ENCODE results near the gene ANXA6.

Gene ANXA6

DNA sequence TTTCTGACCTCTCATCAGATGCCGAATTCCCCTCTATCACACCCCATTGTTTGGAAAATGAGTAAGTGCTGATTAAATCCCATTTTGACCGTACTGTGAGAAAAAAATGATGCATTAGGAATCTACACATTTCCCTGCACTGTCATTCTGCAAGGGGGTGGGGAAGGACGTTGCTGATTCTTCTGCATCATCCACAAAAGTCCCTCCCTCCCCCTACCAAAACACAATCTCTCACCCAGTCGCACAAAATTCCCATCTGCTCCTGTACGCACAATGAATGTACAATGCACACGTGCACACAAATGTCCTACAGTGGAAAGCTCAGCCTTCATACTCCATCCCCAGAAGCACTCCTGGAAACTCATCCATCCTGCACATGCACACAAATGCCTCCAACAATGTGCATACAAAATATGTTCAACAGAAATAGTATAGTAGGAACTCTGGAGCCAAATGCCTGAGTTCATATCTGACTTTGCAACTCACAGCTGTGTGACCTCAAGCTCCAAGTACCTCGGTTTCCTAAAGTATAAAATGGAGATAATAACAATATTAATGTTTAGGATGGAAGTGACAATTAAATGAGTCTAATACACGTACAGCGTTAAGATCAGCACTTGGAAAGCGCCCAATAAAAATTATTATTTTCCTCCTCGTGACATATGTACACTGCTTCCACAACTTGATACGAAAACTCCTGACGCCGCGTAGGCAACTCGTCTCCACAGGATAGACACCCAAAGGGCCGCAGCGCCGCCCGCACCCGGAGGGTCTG is 77.6 kb downstream of the ANXA6 start:
- no peak for DNase-seq

DNA sequence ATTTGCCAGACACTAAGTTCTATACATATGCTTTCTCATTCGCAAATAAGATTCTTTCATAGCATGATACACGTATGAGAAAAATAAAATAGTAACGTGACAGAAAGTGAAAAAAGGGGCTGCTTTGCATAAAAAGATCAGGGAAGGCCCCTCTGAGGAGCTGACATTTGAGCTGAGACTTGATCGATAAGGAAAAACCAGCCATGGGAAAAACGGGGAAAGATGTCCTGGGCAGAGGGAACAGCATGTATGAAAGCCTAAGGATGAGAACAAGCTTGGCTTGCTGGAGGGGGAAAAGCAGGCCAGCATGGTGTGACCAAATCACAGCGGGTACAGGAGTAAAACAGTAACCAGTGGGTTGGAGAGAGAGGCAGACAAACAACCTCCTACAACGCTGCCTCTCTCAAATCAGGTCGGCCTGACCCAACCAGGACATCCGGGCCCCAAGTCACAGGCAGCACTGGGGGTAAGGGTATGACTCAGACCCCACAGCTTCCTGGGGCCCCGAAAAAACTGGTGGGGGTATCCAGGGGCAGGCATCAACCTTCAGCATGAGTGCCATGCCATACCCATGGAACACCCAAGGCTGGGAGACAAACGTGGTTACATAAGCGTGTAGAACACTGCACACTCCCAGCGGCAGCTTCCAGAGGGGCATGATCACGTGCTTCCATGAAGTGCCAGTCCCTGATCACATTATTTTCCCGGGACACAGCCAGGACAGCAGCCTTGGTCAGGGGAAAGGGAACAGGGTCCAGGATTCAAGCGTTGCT is 78.9 kb downstream of the ANXA6 start:
- DNase-seq: peak; percentile 40 to 84 (median 51)

DNA sequence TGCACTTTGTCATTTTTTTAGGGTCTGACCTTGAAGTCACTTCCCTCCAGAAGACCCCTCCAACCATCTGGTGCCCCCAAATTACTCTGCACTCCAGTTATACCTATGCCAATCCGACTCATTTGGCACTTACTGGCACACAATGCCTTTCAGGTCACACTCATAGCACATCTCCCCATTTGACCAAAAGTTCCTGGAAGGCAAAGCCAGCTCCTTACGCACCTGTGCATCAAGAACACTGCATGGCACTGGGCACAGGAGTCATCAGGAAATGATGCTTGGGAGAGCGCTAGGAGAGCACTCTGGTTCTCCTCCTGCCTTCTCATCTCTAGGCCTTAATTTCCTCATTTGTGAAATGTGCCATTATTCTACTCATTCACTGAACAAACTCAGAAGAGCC is 79.6 kb downstream of the ANXA6 start:
- DNase-seq: no peak

DNA sequence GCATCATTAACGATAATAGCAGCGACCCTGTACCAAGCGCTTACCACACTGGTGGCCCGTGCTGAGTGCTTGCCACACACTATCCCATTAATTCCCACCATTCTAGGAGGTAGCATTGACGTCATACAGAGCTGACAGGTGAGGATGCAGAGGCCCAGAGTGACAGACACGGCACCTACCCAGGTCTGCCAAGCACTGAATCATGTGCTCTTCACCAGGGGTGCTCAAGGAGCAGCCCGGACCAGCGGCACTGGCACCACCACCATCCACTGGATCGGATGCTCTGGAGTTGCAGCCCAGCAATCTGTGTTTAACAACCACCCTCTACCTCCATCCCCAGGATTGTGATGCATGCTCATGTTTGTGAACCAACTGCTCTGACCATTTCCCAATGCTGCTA is 80.2 kb downstream of the ANXA6 start:
- no peak for DNase-seq

DNA sequence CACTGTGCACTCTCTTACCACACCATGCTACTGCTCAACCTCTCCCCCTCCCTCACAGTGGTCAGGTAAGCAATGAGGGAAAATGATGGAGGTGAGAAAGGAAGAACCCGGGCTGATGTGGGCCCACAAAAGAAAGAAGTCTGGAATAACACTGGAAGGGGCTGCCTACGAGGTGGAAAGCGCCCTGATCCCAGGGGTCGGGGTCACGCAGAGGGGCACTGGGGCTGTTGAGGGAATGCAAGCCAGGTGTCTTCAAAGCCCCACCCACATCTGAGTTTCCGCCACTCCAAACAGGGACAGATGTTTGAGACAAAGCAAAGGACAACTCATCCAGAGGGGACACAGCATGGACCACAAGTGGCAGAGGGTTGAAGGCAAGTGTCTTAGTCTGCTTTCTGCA is 81.0 kb downstream of the ANXA6 start:
- DNase-seq: no peak

DNA sequence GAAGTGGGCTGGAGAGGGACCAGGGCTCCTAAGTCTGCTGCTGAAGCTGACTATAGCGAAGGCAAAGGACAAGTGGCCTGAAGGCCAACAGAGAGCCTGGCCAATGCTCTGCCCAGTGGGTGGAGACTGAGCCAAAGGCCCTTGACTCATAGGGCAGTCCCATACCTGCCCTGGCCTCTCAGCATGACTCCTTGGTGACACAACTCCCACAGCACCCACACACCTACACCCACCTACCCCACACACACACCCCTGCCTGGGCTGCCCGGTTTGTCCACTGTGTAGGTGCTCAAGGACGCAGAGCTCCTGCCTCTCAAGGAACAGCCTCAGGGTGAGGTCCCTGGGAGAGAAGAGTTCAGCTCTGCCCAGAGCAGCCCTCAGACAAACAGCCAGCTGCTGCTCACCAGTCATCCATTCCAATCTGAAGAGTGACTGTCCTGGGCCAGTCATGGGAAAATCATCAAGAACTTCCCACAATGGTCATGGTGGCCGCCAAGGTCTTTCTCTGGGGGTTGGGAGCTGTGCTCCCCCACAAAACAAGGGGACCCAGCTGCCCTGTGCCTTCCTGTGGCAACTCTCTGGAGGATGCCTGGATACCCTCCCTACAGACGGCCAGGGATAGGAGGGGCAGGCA is 81.8 kb downstream of the ANXA6 start:
- no peak for DNase-seq

DNA sequence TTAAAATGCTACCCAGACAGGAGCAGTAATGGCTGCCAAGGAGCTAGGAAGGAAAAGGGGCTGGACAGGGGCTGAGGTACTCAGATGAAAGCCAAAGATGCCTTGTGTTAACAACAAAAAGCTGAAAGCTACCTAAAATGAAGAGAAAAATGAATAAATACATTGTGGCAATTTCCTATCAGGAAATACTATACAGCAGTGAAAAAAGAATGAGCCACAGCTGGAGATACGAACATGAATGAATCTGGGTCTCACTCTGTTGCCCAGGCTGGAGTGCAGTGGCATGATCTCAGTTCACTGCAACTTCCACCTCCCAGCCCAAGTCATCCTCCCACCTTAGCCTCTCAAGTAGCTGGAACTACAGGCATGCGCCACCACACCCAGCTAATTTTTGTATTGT is 83.0 kb downstream of the ANXA6 start:
- no peak for DNase-seq

DNA sequence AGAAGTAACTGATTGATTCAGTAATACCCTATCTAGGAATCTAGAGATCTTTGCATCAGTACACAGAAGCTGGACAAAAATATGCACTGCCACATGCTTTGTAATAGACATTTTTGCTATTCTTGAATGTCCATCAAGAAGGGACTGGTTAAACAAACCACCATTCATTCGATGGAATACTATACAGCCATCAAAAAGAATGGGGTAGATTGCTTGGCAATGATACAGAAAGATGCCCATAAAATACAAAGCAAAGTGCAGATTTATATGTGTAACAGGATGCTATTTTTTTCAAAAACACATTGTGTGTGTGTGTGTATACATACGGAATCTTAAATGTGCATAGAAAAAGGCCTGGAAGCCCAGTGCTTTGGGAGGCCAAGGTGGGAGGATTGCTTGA is 84.3 kb downstream of the ANXA6 start:
- DNase-seq: no peak

DNA sequence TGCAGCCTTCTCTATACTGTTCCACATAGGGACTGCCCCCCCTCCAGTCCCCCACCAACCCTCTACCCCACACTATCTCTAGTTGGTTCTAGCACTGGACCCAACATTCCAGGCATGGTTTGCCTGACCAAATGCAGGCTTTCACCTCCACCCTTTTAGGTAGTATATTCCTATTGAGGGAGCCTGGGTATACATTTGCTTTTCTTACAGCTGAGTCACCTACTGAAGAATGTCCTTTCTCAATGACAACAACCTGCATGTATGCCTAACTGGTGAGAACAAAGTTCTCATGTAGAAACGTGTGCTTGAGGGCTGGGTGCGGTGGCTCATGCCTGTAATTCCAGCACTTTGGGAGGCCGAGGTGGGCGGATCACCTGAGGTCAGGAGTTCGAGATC is 85.0 kb downstream of the ANXA6 start:
- DNase-seq: no peak

DNA sequence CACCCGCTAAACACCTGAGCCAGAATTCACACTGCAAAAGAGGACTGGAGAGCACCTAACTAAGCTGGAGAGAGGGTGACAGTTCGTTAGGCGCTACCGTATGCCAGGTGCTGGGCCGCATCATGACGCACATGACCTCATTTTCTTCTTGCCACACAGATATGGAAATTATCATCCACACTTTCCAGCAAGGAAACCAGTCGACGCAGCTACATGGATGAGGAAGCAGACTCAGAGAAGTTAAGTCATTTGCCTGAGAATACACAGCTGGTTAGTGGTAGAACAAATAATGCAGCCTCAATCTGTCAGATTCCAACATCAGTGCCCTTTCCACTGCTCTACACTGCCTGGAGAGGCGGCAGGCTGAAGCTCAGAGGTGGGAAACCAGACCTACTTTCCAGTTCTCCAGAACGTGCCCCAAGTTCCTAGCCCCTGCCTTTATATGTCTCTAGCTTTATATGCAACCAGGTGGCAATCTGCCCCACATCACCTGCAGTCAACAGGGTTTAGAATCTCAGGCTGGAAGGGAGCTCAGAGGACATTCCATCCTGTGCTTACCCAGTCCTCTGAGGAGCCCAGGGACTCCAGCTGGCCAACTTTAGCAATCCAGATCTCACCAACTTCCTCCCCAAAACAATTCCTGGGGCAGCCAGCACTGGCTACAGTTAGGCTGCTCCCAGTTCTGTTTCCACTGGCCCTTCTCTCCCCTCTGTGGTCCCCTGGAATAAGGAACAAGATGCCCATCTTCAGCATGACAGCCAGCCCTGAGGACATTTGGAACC is 85.5 kb downstream of the ANXA6 start:
- no peak for DNase-seq

DNA sequence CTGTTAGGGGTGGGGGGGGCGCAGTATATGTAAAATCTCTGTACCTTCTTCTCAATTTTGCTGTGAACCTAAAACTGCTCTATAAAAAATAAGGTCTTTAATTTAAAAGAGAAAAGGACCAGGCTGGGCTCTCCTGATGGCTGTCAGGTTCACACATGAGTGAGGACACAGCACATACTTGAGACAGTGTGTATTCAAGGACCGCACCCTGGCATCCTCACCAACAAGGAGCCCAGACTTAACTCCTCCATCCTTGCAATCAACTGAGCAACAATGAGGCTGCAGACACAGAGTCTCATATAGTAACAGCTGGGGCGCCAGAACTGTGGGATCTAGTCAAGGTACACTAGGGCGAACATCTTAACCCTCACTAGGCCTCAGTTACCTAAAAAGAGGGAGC is 86.6 kb downstream of the ANXA6 start:
- no peak for DNase-seq

DNA sequence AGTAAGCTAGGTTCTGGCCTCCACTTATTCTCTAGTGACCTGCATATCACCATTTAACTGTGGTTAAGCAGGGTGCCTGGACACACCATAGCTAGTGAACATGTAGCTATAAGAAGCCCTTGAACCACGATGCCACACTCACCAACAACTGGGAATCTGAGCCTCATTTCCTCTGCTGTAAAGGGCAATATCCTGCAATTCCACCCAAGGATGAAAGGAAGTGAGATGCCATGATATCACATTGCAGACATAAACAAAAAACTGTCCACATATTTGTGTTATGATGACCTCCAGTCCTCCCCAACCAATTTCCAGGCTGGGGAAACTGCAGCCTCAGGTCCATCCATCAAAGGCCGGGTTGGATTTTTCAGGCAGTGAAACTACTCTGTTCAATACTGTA is 87.1 kb downstream of the ANXA6 start:
- no peak for DNase-seq

DNA sequence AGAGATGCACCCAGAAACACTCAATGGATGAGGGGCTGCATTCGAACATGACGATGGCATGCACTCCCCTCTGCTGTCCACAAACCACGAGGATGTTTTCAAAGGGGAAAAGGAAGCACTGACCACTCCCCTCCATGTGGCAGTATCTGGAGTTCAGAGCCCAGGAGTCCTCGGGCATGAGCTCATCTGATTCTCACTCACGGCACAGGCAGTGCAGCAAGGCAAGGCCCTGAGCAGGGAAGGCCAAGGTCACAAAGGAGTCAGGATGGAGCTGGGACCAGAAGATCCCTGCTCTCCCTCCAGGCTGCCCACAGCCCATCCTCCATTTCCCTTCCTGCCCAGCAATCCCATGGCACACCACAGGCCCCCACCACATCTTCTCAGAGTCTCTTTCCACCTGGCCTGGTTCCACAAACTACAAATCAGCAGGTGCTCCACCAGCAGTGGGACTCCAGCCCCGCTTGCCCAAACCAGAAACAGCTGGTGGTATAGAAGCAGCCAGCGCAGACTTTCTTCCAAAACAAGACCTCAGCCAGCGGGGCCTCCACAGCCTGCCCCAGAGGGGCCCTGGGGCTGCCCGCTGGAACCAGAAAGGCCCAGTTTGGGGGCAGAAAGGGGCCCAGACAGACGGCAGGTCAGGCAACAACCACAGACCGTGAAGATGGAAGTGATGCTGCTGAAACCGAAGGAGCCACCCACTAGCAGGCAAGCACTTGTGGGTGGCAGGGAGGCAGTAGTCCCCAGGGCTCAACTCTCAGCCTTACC is 89.0 kb downstream of the ANXA6 start:
- no peak for DNase-seq

DNA sequence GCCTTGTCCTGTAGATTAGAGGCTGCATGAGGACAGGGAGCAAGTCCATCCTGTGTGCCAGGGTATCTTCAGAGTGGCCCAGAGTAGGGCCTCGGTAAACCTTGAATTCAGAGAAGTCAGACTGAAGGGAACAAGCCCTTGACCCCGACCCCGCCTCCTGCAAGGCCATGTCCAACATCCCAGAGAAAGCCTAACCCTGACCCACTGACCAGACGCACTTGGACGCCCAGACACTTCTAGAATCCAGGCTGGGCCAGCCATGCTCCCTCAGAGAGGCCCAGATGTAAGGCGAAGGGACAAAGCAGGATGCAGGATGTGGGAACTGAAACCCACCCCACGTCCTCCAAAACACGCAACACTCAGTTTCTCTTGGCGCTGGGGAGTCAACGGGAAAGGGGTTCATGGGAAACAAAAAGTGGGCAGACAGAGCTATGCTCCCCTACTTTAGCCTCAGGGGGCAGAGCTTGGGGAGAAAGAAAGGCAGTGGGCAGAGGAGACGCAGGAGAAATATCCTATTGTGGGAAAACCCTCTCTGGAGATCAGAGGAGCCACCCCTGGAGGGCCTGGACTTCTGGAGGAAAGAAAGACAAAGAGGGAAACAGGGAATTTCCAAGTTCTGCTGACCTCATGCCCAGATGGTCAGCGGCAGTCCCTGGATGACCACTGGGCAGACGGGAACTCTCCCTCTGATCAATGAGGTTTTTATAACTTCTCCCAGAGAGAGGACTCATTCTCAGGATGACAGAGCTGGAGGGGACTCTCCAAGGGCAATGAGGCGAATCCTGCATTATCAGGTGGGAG is 89.7 kb downstream of the ANXA6 start:
- no peak for DNase-seq

DNA sequence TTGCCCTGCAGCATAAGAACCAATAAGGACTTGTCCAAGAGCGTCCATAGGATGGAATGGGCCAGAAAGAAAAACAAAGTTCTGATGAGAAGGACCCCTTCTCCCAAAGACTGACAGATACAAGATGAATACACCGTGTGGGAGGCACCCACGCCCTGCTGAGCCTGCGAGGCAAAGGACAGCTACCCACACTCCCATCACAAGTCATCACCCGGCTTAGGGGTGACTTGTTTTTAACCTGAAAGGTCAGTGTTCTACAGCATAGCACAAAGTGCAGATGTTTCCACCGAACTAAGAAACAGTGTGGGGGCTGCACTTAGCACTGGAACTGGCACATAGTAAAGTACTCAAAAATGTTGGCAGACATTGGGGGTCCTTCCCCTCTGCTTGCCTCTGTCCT is 90.7 kb downstream of the ANXA6 start:
- DNase-seq: no peak

DNA sequence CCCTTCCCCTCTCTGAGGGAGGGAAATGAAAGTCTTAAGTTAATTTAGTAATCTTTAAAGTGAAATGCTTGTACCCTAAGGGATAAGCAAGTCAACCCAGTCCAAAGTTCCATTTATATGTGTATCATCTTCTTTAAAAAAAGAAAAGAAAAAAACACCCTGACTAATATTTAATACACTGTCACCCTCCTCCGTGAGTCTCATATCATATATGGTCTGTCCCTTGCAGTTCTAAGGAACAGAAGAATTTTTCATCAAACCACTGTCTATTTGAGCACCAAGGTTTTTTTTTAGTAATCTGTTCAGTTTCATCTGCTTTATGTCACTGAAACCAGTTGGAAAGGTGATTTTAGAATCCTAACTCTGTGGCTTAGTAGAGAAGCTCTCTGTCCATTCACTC is 92.0 kb downstream of the ANXA6 start:
- no peak for DNase-seq

DNA sequence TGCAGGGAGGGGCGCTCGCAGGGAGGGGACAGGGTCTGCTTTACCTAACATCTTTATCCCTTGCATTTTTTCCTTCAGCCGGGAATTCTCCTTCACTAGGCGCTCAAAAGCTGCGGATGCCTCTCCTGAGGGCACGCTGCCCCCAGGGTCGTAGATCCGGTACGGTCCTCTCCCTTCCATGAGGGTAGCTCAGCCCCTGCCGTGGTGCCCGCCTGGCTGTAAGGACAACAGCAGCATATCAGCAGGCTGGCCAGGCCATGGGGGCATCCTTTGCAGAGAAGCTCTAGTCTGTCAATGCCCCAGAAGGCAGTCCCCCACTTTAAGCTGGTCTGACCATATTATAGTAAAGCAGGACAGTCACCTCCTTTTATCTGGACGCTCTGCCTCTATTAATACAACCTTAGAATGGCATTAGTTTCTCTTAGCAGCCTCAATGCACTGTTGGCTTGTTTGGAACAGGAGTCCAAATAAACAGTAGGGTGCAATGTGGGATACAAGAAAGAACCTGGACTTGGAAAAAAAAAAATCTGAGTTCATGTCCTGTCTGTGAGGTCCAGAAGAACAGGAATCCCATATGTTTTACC is 92.6 kb downstream of the ANXA6 start:
- DNase-seq: no peak

DNA sequence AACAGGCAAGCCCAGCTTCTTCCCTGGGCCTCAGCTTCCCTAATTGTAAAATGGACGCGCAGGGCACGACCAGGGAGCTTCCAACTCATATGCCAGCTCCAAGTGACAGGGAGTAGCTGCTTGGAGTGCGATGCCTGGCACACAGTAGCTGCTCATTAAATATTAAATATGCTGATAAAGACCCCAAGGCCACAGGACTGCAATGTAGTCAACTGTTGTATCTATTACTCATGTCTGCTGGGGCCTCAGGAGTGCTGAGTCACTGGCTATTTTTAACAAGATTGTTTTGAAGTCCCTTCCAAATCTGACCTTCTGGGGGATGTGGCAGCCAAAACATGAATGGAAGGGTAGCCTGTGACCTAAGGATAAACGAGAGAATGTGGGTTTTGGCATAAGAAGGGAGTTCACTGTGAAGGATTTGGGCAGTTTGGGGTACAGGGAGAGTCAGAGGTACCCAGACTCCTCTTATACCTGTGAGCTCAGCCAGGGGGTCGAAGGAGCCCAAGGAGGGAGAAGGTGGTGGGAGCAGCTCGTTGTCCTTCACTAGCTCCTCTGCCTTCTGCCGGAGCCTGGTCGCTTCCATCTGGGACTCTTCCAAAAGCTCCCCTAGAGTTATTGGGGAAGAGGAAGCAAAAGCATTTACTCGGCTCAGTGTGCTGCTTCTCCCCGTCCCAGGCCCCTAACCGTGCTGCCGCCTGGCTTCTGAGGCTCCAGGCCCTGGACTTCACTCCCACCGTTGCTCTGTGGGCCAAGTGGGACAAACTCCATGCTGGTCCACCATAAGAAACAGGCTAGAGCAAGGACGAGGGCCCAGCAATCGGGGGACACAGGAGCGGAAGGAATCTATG is 94.2 kb downstream of the ANXA6 start:
- DNase-seq: no peak

DNA sequence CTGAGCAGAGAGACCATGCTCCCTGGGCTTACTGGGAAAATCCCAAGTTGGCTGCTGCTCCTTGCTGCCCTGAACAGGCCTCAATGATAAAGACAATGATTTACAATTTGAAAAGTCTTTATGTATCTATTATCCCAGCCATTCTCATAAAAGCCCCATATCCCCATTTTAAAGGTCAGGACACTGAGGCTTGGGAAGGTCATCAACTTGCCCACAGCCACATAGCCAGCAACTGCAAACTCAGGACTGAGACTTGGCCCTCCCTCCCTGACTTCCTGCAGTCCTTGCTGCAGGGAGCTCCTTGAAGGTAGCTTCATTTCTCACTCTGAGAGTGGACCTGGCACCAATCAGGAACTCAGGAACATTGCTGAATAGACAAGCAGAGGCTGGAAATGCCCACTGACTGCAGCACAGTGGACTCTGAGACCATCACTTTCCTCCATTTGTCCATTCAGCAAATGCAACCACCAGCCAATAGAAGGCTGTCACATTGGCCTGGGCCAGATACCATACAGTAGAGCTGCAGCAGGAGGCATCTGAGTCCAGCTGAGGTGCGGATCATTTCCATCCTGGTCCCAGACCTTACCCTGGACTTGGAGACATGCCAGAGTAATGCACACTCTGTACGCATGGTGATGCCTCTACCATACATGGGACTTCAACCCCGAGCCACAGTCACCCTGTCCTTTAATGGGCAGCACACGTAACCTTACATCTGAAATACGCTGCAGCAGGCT is 95.0 kb downstream of the ANXA6 start:
- DNase-seq: no peak
